Activated T-cell treated with anti-CD3 and anti-CD28 coated beads, Interleukin-2, amount 50 U/mL, for 1 hour (primary cell): Measurements from ENCODE around the gene RPLP1.

Experiments used
- DNase-seq: peaks from one replicate; pipeline ENCODE4 v3.0.0-alpha.2; 2020

Gene RPLP1

DNA sequence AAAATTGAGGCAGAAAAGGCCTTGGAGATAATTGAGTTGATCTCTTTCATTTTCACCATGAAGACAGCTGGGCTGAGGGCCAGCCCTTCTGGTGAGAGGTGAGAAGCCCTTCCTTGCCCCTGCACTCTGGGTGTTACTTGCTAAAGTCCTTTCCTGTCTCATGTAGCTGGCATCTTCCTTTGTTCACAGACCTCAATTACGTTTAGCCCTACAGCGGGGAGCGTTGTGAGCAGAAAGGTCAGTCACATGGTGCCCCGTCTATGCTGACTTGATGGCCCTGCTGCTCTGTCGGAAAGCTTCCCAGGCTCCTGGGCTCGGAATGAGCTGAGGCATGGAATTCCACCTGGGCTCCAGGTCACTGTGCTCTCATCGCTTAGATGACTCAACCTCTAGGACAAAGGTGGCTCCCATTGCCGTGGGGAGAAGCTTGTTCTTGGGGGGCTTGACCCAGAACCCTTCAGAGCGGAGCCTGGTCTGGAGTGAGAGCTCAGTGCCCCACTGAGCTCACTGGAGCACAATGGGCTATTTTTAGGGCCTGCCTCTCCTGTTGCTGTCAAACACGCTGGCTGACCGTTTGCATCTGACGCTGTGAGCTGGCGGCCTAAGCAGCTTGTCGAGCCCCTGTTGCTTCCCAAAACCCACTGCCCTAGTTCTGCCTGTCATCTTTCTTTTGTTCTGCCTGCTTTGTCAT lies 47.0 kb downstream of the RPLP1 start:
- DNase-seq, result no peak

DNA sequence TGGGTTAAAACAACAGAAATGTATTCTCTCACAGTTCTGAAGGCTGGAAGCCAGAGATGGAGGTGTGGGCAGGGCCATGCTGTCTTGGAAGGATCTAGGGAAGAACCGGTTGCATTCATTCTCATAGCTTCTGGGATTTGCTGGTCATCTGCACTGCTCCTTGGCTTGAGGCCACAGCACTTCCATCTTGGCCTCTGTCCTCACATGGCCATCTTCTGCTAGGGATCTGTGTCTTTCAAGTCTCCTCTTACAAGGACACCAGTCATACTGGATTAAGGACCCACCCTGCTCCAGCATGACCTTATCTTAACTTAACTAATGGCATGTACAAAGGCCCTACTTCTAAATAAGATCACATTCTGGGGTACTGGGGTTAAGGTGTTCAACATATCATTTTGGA lies 47.7 kb downstream of the RPLP1 start:
- DNase-seq, result no peak

DNA sequence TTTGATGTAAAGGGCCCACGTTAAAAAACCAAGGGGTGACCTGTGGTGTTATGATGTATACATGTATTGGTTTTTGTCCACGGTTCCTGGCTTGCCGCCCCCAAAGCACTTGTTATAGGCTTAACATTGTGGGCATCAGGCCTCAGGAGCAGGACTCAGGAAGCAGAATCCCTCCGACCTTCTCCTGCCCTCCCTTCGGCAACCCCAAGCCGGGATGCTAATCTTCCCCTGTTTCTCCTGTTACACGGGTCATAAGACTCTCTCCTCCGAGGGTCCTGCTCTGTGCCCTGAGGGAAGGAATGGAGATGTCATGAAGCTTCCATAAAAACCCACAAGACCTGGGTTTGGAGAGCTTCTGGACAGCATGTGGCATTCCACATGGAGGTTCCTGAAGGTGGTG lies 48.8 kb downstream of the RPLP1 start:
- no peak for DNase-seq

GRCh38 chr15:69502470-69503045 lies 49.9 kb downstream of the RPLP1 start:
- DNase-seq, result no peak

DNA sequence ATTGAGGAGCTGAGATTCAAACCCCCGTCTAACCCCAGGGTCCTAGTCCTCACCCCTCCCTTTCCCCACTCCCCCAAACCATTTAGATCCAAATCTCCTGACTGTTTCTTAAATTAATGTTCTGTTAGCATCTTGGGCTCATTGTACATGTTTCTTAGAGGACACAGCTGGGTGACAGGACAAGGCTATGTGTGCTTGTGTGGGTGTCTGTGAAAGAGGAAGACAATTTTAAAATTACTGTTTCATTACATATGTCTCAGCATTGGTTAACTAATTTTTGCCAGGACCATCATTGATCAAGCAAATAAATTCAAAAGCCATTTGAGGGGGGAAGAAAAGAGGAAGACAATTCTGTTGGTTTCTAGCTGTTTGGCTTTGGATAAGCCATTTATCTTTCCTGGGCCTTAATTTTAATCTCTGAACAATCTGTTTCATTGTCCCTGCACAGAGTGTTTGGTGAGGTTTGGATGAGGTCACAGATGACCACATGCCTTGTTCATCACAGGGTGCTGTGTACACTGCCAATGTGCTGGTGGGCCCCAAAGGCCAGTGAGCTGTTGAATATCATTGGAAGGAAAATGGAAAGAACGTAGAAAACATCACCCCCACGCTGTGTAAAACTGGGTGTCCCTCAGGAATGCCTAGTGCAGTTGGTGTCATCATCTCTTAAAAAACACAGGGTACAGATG lies 51.9 kb downstream of the RPLP1 start:
- no peak for DNase-seq
